Body of pancreas (tissue), 4 donors: ENCODE results near the gene CPA3. TPM values are rescaled to one million over a fixed set of nuclear protein-coding genes. Genes with fewer than 3 reads are reported as not detected.

Source experiments
- ATAC-seq: fragments of 150-250 bp; one replicate; pipeline ENCODE4 v1.9.1; 2016
- DNase-seq, 4 donors: peaks; one replicate each; pipeline ENCODE4 v3.0.0-alpha.2; 2019
- H3K27ac ChIP-seq, 4 donors: fragments of 200-600 bp; sonication (generic); 1 replicate in 3 of 4; 2 replicates in 1 of 4; pipeline versions ENCODE4 v1.5.1 to v1.6.1; 2016 to 2019; ENCODE audit warnings: mild to moderate bottlenecking in 1 of 4, mixed read lengths in 1 of 4, moderate library complexity in 1 of 4
- H3K27me3 ChIP-seq, 2 donors: fragments of 200-600 bp; sonication (generic); one replicate each; pipeline ENCODE4 v1.6.0; 2016; ENCODE audit warnings: mild to moderate bottlenecking in 1 of 2
- H3K36me3 ChIP-seq, 2 donors: fragments of 200-600 bp; sonication (generic); replicated peaks in 1 of 2; 2 replicates each; pipeline ENCODE4 v1.5.1; 2016; ENCODE audit warnings: low read depth in 2 of 2; ENCODE audit not compliant: insufficient read depth in 1 of 2
- H3K4me1 ChIP-seq: fragments of 200-600 bp; sonication (generic); one replicate; pipeline ENCODE4 v1.6.0; 2016
- H3K4me3 ChIP-seq, 2 donors: fragments of 200-600 bp; sonication (generic); 1 replicate in 1 of 2; 2 replicates in 1 of 2; pipeline ENCODE4 v1.5.1; 2016 to 2019
- H3K9me3 ChIP-seq, 3 donors: fragments of 200-600 bp; sonication (generic); 1 replicate in 2 of 3; 2 replicates in 1 of 3; pipeline ENCODE4 v1.5.1; 2016
- POLR2A ChIP-seq, 3 donors: fragments of 450-650 bp; IDR thresholded peaks; one replicate each; pipeline ENCODE4 v1.6.1; 2016; ENCODE audit warnings: antibody characterized with exemption in 3 of 3, mild to moderate bottlenecking in 2 of 3
- WGBS, 2 donors: methylation state at CpG; one replicate each; pipeline ENCODE4 v1.1.5; 2017; 5-methylcytosine and 5-hydroxymethylcytosine counted together
- intact Hi-C: fragments of 100-400 bp; cut with DNase I; formaldehyde crosslinking; loops from one replicate; pipeline ENCODE4 v1.15.1; 2023
- total RNA-seq, 2 donors: library from RNA; depleted of rRNA; stranded (reverse); fragments of >200 nt; gene quantifications; one replicate each; pipeline ENCODE4 v1.1.0, GENCODE V29; 2016
- TF ChIP-seq, protein P1 (sequence below), 7 experiments: fragments of 450-650 bp in 4 of 7; fragments of 200-600 bp in 3 of 7; sonication (generic) in 3 of 7; IDR thresholded peaks; one replicate each; pipeline ENCODE4 v1.5.1; 2016 to 2019; ENCODE audit warnings: antibody characterized with exemption in 7 of 7

The CPA3 gene
- total RNA-seq, 2 donors from 2014 or later = 4.9 to 5.7 TPM

- DNase-seq = peak in 3 of 4 donors; percentile 35 to 54 (median 49)
- intact Hi-C loops = no loop called here
- TF ChIP-seq POLR2A (IDR thresholded peaks at IDR 0.05) = no peak
- TF ChIP-seq, protein P1, sequence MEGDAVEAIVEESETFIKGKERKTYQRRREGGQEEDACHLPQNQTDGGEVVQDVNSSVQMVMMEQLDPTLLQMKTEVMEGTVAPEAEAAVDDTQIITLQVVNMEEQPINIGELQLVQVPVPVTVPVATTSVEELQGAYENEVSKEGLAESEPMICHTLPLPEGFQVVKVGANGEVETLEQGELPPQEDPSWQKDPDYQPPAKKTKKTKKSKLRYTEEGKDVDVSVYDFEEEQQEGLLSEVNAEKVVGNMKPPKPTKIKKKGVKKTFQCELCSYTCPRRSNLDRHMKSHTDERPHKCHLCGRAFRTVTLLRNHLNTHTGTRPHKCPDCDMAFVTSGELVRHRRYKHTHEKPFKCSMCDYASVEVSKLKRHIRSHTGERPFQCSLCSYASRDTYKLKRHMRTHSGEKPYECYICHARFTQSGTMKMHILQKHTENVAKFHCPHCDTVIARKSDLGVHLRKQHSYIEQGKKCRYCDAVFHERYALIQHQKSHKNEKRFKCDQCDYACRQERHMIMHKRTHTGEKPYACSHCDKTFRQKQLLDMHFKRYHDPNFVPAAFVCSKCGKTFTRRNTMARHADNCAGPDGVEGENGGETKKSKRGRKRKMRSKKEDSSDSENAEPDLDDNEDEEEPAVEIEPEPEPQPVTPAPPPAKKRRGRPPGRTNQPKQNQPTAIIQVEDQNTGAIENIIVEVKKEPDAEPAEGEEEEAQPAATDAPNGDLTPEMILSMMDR (IDR thresholded peaks at IDR 0.05) = peak in 5 of 7 experiments; percentile 17 to 62 (median 45)
- Histone ChIP-seq H3K27me3 (no peaks in the 10 kb centered on the region), H3K36me3 (no peaks in the 10 kb centered on the region), H3K27ac (peak overlapping the region in 1 of 4 donors; percentile 12), H3K4me3 (no peak overlapping the region), H3K9me3 (no peaks in the 10 kb centered on the region), H3K4me1 (peaks cover 31% of the 10 kb centered on the region)
- peak; percentile 69 for ATAC-seq
Observed at GRCh38 chr3:148880681-148881080, 15.6 kb downstream of the CPA3 start.

DNA sequence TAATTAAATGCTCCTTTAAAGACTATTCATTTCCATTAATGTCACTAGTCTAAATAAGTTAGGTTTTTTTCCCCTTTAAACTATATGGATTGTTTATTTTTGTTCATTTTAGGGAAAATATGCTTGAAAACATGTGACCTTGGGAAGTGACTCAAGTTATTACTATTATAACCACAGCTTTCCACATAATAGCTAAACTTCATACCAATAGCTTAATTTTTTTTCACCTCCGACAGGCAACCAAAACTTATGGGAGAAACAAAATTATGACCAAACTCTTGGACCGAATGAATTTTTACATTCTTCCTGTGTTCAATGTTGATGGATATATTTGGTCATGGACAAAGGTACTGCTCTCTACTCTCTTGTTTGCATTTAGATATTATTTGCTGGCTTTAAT lies 16.2 kb downstream of the CPA3 start:
- 60 to 65% methylated on average over 2 of the region's 2 CpGs for WGBS, 2 donors
- no peaks in the 10 kb centered on the region for H3K9me3 ChIP-seq
- intact Hi-C loops = no loop called here
- H3K4me1 ChIP-seq = peaks cover 31% of the 10 kb centered on the region
- no peak overlapping the region for H3K27ac ChIP-seq
- no peaks in the 10 kb centered on the region for H3K36me3 ChIP-seq
- ATAC-seq = no peak
- TF ChIP-seq, protein P1 (IDR thresholded peaks at IDR 0.05) = no peak
- TF ChIP-seq POLR2A (IDR thresholded peaks at IDR 0.05) = no peak
- H3K4me3 ChIP-seq = no peak overlapping the region
- no peaks in the 10 kb centered on the region for H3K27me3 ChIP-seq
- no peak for DNase-seq

DNA sequence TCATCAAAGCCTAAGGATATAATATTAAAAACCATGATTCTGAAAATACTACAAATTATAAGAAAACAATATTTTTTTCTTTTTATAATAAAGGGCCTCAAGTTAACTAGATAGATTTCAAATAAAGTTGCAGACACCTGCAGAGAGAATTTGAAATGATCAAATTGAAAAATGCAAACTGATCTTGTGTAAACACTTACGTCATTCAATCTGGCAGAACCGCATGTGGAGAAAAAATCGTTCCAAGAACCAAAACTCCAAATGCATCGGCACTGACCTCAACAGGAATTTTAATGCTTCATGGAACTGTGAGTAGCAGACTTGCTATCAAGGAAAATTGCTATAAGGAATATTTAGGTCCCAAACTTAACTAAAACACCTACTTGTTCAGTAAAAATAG lies 17.2 kb downstream of the CPA3 start:
- no peaks in the 10 kb centered on the region for H3K9me3 ChIP-seq
- no peak overlapping the region for H3K4me3 ChIP-seq
- no peaks in the 10 kb centered on the region for H3K27me3 ChIP-seq
- peaks cover 31% of the 10 kb centered on the region for H3K4me1 ChIP-seq
- DNase-seq (peak; percentile 37 to 57 (median 46)), ATAC-seq (peak; percentile 86)
- TF ChIP-seq, protein P1 (IDR thresholded peaks at IDR 0.05) = no peak
- TF ChIP-seq POLR2A (IDR thresholded peaks at IDR 0.05) = no peak
- intact Hi-C loops = no loop called here
- peak overlapping the region in 2 of 4 donors; percentile 18 to 48 for H3K27ac ChIP-seq
- H3K36me3 ChIP-seq = no peaks in the 10 kb centered on the region
- 3 to 15% methylated on average over 4 of the region's 4 CpGs for WGBS, 2 donors

DNA sequence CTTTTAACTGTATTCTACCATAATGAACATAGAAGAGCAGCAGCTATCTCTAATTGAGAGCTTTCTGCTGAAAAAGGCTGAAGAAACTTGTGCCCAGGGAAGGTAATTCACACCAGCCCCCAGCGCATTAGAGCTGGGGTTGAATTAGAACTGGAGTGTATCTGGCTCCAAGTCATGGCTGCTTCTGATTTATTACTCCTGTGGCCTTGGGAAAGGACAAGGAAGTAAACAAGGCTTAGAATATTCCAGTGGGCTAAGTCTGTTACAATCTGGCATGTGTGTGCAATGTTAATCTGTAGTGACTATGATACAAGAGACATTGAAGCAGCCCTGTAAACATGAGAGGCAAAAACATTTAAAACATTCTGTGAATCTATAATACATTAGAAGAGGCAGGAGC lies 18.1 kb downstream of the CPA3 start:
- H3K27ac ChIP-seq = peak overlapping the region in 2 of 4 donors; percentile 18 to 48
- ATAC-seq (peak; percentile 74), DNase-seq (peak in 2 of 4 donors; percentile 14 to 28)
- TF ChIP-seq, protein P1 (IDR thresholded peaks at IDR 0.05) = no peak
- TF ChIP-seq POLR2A (IDR thresholded peaks at IDR 0.05) = no peak
- no peaks in the 10 kb centered on the region for H3K9me3 ChIP-seq
- peaks cover 31% of the 10 kb centered on the region for H3K4me1 ChIP-seq
- intact Hi-C loops = no loop called here
- no peaks in the 10 kb centered on the region for H3K36me3 ChIP-seq
- H3K27me3 ChIP-seq = no peaks in the 10 kb centered on the region
- 24 to 31% methylated on average over 1 of the region's 1 CpG for WGBS, 2 donors
- no peak overlapping the region for H3K4me3 ChIP-seq

DNA sequence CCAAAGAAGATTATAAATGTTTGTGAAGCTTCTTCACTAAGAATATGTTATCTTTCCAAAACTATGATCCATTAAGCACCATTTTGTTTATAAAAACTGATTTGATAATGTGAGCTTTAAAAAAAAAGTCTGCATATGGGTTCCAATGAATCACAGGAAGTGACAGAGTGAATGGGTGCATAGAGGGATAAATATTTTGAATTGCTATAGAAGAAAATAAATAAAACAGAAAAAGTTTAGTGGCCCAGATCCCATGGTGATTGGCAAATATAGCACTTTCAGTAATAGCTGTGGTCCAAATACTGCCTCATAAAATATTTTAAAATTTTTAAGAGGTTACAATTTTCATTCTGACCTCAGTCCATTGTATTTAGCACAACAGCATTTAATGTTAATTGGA lies 19.2 kb downstream of the CPA3 start:
- ATAC-seq (no peak), DNase-seq (no peak)
- intact Hi-C loops = no loop called here
- peaks cover 31% of the 10 kb centered on the region for H3K4me1 ChIP-seq
- no peaks in the 10 kb centered on the region for H3K9me3 ChIP-seq
- TF ChIP-seq, protein P1 (IDR thresholded peaks at IDR 0.05) = no peak
- TF ChIP-seq POLR2A (IDR thresholded peaks at IDR 0.05) = no peak
- H3K4me3 ChIP-seq = no peak overlapping the region
- H3K27ac ChIP-seq = no peak overlapping the region
- no peaks in the 10 kb centered on the region for H3K36me3 ChIP-seq
- no peaks in the 10 kb centered on the region for H3K27me3 ChIP-seq
